NCI-H1436 treated with DMSO at 0.1 percent for 48 hours (cell line): ENCODE results near the gene DAAM1.

Experiments used
- DNase-seq: peaks from one replicate; lab custom pipeline; 2025; lab: John Stamatoyannopoulos, UW

The DAAM1 gene

GRCh38 chr14:59314953-59315599 lies 126.6 kb downstream of the DAAM1 start:
- no peak for DNase-seq

DNA sequence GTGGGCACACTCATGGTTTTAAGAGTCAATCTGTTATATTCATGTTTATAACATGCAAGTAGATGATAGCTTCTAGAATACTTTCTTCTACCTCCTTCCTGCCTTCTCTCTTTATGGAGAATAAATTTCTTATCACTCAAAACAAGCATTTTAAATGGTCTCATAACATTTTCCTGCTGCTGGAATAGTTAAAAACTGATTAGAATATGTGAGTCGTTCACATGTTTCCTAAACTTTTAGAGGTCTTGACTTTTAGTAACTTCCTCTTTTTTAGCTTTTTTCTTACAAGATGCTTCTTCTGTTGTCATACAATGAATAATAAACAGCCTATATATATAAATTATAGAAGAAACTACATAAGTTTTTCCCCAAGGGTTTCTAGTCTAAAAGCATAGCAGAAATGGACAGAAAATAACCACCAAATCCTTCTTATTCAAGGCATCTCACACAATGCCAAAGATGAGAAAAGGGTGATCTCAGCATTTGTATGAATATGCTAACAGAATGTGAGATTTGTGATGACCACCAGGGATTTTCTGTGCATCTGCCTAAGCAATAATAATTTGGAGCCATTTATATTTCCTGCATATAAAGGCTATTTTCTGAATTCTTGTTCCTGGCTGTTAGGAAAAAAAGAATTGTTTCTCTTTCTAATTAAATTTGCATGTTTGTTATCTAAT lies 127.8 kb downstream of the DAAM1 start:
- no peak for DNase-seq

DNA sequence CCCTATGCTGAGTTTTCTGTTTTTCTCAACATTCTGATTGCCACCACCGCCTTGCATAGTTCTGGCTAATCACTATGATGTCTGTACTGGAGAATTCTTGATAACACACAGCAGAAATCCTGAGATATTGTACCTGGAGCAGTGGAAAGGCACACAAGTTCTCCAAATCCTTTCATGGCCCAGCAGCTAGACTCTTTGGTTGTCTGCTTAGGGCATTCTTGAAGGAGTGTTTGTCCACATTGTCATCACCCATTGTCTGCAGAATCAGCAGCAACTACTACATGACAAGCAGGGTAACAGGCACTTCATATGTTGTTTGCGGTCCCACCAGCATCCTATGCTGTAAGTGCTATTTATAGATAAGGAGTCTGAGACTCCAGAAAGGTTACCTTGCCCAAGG lies 128.9 kb downstream of the DAAM1 start:
- DNase-seq: no peak

DNA sequence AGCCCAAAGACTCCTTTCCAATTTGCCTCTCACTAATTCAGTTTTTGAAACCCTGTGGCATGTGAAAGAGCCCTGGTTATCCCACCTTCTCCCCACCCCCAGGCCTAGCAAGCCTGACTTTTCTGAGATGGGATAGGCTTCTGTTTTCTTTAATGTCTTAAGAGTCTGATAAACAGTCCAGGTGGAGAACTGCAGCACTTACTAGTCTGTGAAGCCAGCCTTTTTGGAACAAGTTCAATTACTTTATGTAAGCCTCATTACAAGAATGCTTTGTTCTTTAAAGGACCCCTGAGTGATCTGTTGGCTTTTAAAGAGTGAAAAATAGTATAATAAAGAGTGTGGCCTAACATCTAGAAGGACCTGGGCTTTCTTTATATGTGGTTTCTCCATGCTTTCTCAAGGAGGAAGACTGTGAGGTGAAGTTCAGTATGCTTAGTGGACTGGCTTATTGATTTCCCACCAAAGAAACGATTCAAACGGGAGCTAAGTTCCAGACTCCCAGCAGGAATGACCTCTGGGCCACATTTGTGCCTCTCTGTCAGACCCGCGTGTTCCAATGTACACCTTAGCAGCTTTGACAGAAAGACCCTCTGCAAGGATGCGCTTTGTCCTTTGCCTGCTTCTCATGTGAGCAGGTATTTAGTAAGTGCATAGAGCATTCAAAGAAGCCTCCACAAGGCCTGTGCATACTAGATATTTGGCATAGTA lies 129.5 kb downstream of the DAAM1 start:
- DNase-seq: no peak

GRCh38 chr14:59318908-59319307 lies 130.4 kb downstream of the DAAM1 start:
- no peak for DNase-seq

DNA sequence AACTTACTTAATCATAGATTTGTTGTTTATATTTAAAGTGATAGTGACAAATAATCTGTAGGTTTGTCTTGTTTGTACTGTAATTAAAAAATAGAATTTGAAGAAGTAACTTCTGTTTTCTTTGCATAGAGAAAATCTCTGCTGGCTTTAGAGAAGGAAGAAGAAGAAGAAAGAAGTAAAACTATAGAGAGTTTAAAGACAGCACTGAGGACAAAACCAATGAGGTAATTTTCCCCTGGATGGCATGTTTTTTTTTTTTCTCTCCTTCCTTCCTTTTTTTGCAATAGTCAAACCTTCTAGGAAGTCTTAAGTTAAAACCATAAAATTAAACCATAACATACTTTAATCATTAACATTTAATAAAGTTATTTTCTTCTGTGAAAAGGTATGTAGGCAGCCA lies 131.9 kb downstream of the DAAM1 start:
- DNase-seq: no peak

- no peak for DNase-seq
Observed at GRCh38 chr14:59320763-59321625, 132.5 kb downstream of the DAAM1 start.

- no peak for DNase-seq
Observed at GRCh38 chr14:59321626-59321949, 133.1 kb downstream of the DAAM1 start.

DNA sequence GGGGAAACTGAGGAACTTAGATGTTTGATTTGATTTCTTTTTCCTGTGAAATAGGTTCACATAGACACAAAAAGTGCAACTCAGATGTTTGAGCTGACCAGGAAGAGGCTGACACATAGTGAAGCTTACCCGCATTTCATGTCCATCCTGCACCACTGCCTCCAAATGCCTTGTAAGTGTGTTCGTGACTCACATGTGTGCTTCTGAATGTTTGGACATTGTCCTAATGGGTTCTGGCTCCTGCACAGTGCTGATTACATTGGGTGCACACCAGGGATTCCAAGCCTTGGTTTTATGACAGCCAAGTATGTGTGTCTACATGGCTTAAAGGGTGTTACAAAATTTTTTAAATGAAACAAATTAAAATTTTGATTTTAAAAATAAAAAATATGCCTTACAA lies 137.4 kb downstream of the DAAM1 start:
- DNase-seq: no peak

DNA sequence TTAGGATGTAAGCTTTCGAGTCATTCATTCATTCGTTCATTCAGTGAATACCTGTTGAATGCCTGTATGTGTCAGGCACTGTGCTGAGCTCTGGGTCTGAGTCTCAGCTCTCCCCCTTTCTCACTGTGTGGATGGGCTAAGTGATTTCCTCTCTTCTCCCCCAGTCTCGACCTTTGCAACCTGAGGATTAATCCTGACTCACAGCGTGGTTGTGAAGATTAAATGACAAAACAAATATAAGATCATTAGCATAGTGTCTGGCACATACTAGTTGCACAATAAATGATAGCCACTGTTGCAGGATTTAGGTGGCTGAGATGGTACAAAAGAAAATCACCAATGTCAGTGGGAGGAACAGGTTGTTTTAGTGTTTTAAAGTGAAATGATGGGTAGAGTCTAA lies 140.0 kb downstream of the DAAM1 start:
- no peak for DNase-seq

DNA sequence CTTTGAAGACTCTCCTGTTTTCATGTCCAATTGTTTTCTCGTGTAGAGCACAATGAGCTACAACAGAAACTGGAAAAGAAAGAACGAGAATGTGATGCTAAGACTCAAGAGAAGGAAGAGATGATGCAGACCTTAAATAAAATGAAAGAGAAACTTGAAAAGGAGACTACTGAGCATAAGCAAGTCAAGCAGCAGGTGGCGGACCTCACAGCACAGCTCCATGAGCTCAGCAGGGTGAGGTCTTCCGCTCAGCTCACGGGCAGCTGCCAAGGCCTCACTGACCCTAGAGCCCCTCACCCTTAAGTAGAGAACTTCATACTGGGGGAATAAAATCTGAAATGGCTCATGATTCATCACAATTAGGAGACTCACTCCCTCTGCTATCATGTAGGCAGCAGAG lies 142.0 kb downstream of the DAAM1 start:
- DNase-seq: no peak

- DNase-seq: no peak
Observed at GRCh38 chr14:59331217-59331616, 142.8 kb downstream of the DAAM1 start.

GRCh38 chr14:59332727-59333126 lies 144.3 kb downstream of the DAAM1 start:
- no peak for DNase-seq

GRCh38 chr14:59333235-59333634 lies 144.8 kb downstream of the DAAM1 start:
- DNase-seq: no peak

DNA sequence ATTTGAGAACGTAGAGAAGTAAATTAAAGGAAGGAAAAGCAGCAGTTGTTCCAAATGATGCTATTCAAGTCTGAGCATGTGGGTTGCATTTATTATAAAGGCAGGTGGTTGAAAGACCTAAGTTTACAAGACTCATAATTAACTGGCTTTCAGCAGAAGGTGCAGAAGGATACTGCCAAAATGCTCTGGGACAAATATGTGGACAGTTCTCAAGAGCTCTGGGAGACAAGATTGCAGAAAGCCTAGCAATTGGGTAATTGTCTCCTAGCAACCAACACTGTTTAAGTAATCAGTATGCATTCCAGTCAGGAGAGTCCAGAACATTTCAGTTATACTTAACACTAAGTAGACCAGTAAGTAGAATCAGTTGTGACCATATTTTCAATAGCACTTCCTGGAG lies 145.2 kb downstream of the DAAM1 start:
- DNase-seq: peak; percentile 14

DNA sequence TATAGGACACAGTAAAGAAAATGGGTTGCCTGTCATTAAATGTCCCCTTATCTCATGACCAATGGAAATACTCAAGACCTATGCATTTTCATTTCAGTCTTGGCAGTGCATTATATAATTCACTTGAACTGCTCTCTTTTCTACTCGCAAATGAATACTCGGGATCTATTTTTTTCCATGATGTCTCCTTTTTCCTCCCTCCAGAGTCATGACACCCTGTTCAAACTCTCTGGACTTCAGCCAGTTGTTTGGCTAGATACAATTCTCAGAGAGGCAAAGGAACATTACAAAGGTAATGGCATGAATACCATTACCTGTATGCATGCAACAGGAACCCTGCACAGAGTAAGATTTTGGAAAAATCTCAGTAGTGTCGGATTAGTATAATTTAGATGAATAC lies 145.8 kb downstream of the DAAM1 start:
- no peak for DNase-seq

DNA sequence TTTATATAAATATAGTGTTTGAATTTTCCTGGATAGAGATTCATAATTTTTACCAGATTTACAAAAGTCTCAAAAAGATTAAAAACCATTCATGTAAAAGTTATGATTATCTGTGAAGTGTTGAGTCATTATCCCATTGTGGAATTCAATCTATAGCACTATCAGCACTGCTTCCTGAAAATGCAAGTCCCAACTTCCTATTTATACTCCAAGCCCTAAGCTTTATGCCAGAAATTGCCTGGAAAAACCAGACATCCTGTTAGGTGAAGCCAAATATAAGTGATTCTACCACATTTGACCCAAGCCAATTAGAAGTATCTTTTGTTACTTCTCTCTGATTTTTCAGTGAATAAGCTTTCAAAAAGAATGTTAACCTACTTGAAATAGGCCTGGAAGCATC lies 147.6 kb downstream of the DAAM1 start:
- no peak for DNase-seq

- DNase-seq: no peak
Observed at GRCh38 chr14:59336706-59337105, 148.2 kb downstream of the DAAM1 start.

DNA sequence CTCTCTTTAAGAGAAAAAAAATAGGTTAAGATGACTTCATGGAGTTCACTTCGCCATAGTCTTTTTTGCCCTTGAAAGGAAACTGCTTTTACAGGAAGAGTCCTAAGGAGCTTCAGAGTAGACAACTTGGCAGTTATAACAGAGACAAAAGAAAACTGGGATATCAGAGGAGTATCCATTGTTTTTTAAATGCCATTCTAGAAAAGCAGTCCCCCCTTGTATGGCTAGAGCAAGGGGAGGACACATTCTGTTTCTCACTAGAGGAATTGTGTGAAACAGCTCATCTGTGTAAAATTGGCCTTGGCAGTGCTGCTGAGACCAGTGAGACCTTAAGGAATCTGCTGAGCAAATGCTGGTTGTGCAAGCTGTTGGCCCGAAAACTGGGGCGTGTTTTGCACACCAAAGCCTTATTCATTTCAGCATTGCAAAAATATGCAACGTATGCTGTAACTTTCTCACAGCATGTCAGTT lies 148.7 kb downstream of the DAAM1 start:
- DNase-seq: no peak

DNA sequence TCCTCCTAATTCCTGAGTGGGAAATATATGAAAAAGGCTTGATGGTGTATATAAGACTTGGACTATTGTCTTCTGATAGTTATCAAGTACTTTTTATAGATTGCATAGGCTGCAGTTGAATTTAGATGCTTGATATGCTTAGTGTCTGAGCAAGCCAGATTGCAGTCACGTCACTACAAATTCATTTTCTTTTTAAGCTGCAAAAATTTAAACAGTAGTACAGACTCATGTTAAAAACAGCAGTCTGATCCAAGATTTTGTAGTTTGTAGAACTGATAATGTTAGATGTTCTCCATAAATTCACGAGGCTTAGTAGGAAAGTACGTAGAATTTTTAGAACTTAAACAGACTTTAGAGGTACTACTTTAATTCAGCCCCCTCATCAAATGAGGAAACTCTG lies 150.3 kb downstream of the DAAM1 start:
- no peak for DNase-seq

DNA sequence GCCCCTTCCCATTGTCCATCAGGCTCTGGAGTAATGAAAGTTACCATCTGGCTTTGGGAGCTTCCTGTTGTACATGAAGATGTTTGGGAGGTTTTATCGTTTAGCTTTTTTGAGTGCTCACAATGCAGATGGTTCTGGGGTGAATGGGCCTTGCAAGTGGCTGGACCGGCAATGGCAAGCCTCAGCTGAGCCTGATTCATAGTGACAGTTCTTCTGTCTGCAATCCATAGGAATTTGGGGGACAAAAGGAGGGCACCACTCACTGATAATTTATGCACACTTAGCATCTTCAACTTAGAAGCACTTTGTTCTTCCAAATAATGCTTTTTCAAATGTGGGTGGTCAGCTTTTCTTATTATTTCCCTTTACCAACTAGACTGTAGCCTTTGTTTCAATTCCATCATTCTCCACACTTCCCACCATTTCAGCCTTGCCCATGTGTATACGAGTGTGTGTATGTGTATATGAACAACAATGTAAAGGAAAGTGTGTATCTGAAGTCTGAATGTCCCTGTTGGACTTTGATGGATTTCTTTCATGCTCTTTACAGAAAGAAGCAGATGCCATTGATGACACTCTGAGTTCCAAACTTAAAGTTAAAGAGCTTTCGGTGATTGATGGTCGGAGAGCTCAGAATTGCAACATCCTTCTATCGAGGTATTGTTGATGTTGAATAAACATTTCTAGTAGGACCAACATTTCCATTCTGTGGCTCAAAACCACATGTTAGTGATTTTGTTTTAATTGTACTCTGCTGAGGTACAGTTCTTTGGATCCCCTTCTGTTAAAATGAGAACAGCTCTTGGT lies 151.3 kb downstream of the DAAM1 start:
- DNase-seq: no peak
